Mucosa of descending colon (tissue), 3 donors: ENCODE results near the gene SULT1A2. TPM values are rescaled to one million over a fixed set of nuclear protein-coding genes. Genes with fewer than 3 reads are reported as not detected.

Source experiments
- ATAC-seq: fragments of 200-7000 bp; cut with Tn5 transposase; one replicate; pipeline ENCODE4 v1.9.1; 2020; ENCODE audit warnings: mild to moderate bottlenecking, moderate library complexity
- DNase-seq, 3 donors: peaks; one replicate each; pipeline ENCODE4 v3.0.0-alpha.2; 2020
- H3K36me3 ChIP-seq: fragments of 200-600 bp; one replicate; pipeline ENCODE4 v1.8.0; 2021; ENCODE audit warnings: low read depth, mild to moderate bottlenecking
- H3K4me1 ChIP-seq: fragments of 200-600 bp; one replicate; pipeline ENCODE4 v1.8.0; 2021; ENCODE audit warnings: low read depth, mild to moderate bottlenecking
- H3K4me3 ChIP-seq: fragments of 200-600 bp; one replicate; pipeline ENCODE4 v1.8.0; 2021; ENCODE audit warnings: mild to moderate bottlenecking
- H3K9me3 ChIP-seq: fragments of 200-600 bp; one replicate; pipeline ENCODE4 v1.8.0; 2021; ENCODE audit warnings: mild to moderate bottlenecking
- CTCF ChIP-seq: fragments of 200-600 bp; IDR thresholded peaks from one replicate; pipeline ENCODE4 v1.8.0; 2022; ENCODE audit warnings: antibody characterized with exemption, mild to moderate bottlenecking
- intact Hi-C, 2 donors: fragments of 100-400 bp; cut with DNase I in 1 of 2; cut with micrococcal nuclease in 1 of 2; formaldehyde crosslinking; loops; one replicate each; pipeline versions ENCODE4 v1.11.0 to v1.11.1; 2022; cut with DNase I, micrococcal nuclease
- total RNA-seq, 3 donors: library from RNA; stranded (reverse); fragmentation: NEBNext Ultra II Directional in 2 of 3; extraction: Animal tissue kit (Norgen Biotek cat#: 25700) in 2 of 3; gene quantifications; one replicate each; pipeline versions ENCODE4 v1.2.1 to v1.2.4, GENCODE V29; 2021 to 2023
- donor health status: DM: no; HTN: no; CAD: no; lungs with moderate emphysema.
- donor health status: DM: no; HTN: no; CAD: no.
- donor health status: DM: no; HTN: yes; CAD: no.

The SULT1A2 gene
- total RNA-seq, 3 donors from 2014 or later = 17.2 to 46.8 (median 44.3) TPM

DNA sequence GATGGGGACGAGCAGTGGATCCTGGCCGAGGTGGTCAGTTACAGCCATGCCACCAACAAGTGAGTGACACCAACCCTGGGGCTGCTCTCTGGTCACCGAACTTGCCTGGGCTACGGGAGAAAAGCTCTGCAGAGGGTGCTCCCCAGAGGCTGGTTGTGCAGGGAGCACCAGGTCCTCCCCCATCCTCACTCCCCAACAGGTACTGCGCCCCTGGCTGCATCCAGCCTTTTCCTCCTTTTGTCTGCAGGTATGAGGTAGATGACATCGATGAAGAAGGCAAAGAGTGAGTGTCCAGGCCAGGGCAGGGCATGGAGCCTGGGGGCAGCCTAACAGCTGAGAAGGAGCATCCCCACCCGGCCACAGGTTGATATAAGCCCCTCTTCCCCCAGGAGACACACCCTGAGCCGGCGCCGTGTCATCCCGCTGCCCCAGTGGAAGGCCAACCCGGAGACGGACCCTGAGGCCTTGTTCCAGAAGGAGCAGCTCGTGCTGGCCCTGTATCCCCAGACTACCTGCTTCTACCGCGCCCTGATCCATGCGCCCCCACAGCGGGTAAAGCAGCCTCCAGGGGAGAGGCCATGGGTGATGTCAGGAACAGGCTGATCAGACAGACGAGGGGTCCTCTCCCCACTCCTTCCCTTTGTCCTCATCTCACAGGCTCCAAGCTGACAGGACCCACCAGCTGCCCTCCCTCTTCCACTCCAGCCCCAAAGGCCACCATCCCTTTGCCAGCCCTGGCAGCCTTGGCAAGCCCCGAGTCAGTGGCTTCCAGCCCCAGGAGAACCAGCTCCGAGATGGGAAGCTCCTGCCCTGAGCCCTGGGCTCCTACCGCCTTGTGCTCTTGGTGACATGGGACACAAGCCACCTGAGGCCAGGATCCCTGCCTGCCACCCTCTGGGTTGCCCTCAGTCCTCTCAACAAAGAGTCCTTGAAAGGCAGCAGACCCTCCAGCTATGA is 6.2 kb downstream of the SULT1A2 start:
- no peak for ATAC-seq
- Histone ChIP-seq H3K4me1 (no peaks in the 10 kb centered on the region), H3K9me3 (no peaks in the 10 kb centered on the region), H3K36me3 (peaks cover 8% of the 10 kb centered on the region), H3K4me3 (no peak overlapping the region)
- DNase-seq = no peak
- intact Hi-C loops = no loop called here
- no peak for TF ChIP-seq CTCF

DNA sequence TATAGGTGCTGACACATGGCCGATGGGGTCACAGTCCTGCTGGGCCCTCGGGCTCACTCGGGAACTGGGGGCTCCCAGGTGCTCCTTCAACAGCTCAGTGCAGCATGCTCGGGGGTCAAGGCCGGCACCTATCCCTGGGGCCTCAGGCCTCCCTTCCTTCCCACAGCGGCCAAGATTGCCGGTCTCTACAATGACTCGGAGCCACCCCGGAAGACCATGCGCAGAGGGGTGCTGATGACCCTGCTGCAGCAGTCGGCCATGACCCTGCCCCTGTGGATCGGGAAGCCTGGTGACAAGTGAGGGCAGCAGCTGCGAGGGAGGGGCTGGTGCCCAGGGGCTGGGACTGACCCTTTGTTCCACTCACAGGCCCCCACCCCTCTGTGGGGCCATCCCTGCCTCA is 6.9 kb downstream of the SULT1A2 start:
- Histone ChIP-seq H3K4me1 (no peaks in the 10 kb centered on the region), H3K36me3 (peaks cover 8% of the 10 kb centered on the region), H3K9me3 (no peaks in the 10 kb centered on the region), H3K4me3 (no peak overlapping the region)
- DNase-seq (no peak), ATAC-seq (no peak)
- no peak for TF ChIP-seq CTCF
- intact Hi-C loops = no loop called here

- no peaks in the 10 kb centered on the region for H3K9me3 ChIP-seq
- intact Hi-C loops = no loop called here
- DNase-seq = no peak
- no peak overlapping the region for H3K4me3 ChIP-seq
- H3K4me1 ChIP-seq = no peaks in the 10 kb centered on the region
- ATAC-seq = no peak
- TF ChIP-seq CTCF = no peak
- H3K36me3 ChIP-seq = peaks cover 8% of the 10 kb centered on the region
Observed at GRCh38 chr16:28589069-28589468, 7.8 kb downstream of the SULT1A2 start.

- Histone ChIP-seq H3K36me3 (peaks cover 8% of the 10 kb centered on the region), H3K4me3 (no peak overlapping the region), H3K9me3 (no peaks in the 10 kb centered on the region), H3K4me1 (no peaks in the 10 kb centered on the region)
- no peak for TF ChIP-seq CTCF
- ATAC-seq (peak; percentile 12), DNase-seq (no peak)
- intact Hi-C loops = no loop called here
Observed at GRCh38 chr16:28587386-28587785, 9.5 kb downstream of the SULT1A2 start.

DNA sequence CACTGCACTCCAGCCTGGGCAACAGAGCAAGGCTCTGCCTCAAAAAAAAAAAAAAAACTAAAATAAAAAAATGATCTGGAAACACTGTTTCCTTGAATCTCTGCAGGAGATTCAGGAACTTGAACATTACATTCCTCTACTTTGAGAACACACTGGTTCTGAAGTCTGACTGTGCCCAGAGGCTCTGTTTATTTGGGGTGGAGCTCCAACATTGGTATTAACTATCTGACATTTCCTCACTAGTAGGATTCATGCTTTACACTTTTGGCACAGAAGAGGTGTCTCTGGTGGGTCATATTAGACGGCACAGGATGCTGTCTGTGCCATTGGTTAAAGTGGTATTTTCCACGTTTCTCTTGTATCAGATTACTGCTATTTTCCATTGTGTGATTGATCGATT is 10.4 kb downstream of the SULT1A2 start:
- H3K9me3 ChIP-seq = no peaks in the 10 kb centered on the region
- DNase-seq = no peak
- ATAC-seq = no peak
- peaks cover 8% of the 10 kb centered on the region for H3K36me3 ChIP-seq
- TF ChIP-seq CTCF = no peak
- H3K4me1 ChIP-seq = no peaks in the 10 kb centered on the region
- intact Hi-C loops = no loop called here
- H3K4me3 ChIP-seq = no peak overlapping the region
